Right forelimb (tissue), 1 donor: ENCODE results near the gene ATF7.
"Not testable (repeated sequence)": the region's sequence is repeated elsewhere in the genome, so short reads cannot be mapped to it uniquely, and the experiment has no call there.

Experiments
- DNase-seq: peaks from one replicate; pipeline ENCODE4 v3.0.0-alpha.2; 2018

The ATF7 gene

GRCh38 chr12:53499266-53500141 lies 126.7 kb downstream of the ATF7 start, which contains the start of gene MAP3K12:
TSS of gene MAP3K12 (minus strand) at chr12:53499458. CDS start at chr12:53487391, 12,067 bp downstream.
- peak; percentile 83 for DNase-seq

- no peak for DNase-seq
Observed at GRCh38 chr12:53498235-53498630, 127.9 kb downstream of the ATF7 start.

GRCh38 chr12:53497461-53497860 lies 128.7 kb downstream of the ATF7 start:
- no peak for DNase-seq

DNA sequence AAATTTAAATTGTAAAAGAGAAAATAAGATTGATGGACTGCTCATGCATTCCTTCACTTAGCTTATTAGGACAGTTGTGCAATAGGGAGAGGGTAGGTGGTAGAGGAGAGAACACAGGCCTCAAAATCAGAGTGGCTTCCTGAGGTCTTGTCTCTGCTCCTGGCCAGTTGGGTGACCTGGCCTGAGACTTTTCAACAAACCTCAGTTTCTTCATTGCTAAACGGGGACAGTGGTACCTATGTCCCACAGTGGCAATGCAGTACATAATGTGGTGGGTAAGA lies 129.5 kb downstream of the ATF7 start:
- no peak for DNase-seq

DNA sequence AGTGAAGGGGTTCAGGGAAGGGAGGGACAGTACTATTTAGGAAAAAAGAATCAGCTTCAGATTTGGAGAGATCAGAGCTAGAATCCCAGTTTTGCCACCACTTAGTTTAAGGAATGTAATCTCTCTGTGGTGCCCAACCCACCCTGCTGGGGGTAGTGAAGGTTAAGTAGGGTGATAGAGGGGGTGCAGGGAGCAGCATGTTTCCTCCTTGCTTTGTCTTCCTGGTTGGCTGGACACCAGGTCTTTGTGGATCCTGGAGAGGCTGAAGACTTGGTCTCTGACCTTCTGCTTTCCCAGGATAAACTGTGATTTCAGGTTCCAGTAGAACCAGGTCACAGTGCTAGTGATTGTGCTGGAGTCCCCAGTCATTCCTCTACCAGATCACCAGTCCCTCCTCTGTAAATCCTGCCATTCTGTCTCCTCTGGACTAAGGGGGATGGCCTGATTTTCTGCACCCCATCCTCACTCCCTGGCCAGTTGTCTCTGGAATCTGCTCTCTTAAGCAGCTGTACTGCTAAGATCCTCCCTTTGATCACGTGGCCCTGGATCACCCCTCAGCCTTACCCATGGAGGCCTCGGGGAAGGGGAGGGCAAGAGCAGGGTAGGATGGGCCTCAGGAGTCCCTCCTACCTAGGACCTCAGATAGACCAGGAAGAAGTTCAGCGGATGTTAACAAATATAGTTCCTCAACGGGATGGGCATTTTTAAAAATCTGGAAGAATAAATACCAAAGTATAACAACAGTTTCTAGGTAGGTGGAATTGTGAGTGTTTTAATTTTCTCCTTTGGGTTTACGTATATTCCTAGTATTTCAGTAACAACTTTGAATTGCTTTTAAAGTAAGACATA lies 130.1 kb downstream of the ATF7 start:
- DNase-seq: no peak

GRCh38 chr12:53493610-53494391 lies 132.4 kb downstream of the ATF7 start:
- no peak for DNase-seq

DNA sequence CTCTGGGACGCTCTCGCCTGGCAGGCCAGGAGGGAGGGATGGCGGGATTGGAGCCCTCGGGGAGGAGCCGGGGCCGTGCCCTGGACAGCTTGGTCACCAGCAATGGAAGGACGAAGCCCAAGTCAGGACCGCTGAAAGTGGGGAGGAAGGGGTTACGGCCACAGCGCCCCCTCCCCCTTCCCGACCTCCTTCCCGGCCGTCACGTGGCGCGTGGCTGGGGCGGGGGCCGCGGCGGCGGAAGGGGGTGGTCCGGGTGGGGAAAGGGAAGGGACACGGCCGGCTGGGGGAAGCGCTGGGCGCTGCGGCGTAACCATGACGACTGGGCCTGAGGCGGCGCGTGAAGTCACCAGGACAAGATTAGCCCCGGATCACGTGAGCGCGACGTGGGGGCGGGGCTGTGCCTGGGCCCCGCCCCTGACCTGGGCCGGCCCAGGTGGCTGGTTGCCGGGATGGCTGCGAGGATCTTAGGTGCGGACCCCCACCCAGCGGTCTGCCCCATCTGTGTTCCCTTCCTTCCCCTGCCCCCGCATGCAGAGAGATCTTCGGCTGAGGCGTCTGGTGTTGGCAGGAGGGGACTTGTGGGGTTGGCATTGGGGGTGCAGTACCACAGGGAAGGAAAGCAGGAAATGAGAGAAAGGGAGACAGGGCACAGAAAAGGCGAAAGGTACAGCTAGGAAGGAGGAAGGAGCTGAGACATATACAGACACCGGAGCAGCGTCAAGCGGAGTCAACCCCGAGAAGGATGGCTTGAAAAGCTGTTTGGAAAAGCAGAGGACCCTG lies 133.2 kb downstream of the ATF7 start:
- peak; percentile 96 for DNase-seq

DNA sequence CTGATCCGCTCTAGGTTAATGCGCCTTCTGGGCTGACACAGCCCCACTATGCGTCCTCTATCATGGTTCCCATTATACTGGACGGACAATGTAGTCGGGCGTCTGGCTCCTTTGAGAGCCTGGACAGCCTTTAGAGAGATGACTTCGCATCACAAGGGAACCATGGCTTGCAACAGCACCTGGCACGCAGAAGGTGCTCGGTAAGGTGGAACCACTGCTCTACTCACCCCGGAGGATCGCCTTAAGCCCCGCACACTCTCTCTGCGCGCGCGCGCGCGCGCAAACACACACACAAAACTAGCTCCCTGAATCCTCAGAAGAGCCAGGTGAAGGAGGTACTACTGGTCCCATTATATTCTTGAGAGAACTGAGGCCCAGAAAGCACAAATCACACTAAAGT lies 134.0 kb downstream of the ATF7 start:
- no peak for DNase-seq

DNA sequence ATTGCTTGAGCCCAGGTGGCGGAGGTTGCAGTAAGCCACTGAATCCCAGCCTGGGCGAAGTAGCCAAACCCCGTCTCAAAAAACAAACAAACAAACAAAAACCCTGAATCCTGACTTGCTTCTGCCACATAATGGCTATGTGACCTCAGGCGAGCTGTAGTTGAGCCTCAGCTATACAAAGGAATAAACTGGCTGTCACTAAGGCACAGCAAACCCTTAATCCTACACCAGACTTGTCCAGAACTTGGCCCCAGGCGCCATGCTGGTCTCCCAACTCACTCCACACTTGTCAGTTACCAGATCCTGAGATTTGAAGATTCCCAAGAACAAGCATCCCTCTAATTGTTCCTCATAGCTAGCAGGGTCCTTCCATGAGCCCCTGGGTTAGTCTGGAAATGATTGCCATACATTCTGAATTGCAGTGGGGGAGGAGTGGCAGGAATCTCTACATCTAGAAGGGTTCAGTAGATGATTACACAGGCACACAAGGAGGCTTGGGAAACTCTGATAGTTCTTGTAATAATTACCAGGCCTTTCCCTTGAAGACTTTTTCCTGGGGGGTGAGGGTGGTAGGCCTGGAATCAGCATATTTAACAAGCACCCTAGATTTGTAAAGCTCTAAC lies 136.8 kb downstream of the ATF7 start:
- DNase-seq: no peak

DNA sequence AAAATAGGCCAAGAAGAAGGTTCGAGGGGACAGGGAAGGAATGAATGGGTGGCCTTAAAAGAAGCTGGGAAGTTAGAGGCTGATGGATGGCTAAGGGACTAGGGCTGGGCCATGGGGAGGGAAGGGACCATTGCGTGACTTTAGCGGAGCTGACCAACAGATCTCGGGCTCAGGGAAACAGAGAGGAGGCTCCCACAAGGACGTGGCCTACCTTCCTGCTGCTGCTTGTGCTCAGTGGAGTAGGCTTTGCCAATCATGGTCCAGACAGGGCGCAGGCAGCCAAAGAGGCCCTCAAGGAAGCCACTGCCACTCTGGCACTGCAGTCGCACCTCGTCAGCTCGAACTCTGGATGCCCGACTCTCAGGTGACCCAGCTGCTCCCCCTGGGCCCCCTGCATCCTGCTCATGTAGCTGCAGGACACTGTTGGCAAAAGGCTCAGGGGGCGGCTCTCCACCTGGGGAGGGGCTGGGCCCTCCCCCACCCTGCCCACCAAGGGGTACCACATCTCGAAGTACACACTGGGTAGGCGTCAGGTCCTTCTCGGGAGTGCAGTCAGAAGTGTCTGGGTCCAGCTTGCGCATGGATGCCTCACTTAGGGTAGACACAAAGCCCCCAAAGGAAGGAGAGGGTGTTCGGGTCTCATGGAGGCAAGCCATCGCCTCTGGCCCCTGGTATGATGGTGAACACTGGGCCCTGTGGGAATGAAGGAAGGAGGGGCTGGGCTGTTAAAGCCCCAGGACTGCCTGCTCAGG lies 139.3 kb downstream of the ATF7 start:
- no peak for DNase-seq

GRCh38 chr12:53485955-53486735 lies 140.0 kb downstream of the ATF7 start:
- no peak for DNase-seq

GRCh38 chr12:53484686-53485575 lies 141.3 kb downstream of the ATF7 start:
- DNase-seq: no peak

DNA sequence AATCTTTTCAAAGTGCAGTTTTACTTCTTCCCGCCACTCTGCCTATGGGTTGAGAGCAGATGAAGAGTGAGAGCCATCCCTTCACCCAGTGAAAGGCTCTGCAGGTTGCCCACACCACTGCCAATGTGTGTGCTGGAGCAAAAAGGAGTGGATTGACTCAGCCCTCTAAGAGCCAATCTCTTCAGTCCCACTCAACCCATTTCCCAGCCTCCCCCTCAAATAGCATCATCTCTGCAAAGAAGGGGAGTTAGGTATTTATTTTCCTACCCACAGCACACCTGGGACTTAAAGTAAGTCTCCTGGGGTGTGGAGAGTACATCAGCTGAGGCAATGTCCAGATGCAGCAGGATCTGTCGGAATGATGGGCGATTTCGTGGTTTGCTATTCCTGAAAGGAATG lies 142.2 kb downstream of the ATF7 start:
- no peak for DNase-seq

- DNase-seq: no peak
Observed at GRCh38 chr12:53483225-53483978, 142.8 kb downstream of the ATF7 start.

GRCh38 chr12:53482626-53483168 lies 143.5 kb downstream of the ATF7 start:
- no peak for DNase-seq

GRCh38 chr12:53481939-53482586 lies 144.1 kb downstream of the ATF7 start:
- no peak for DNase-seq

GRCh38 chr12:53481458-53481857 lies 144.7 kb downstream of the ATF7 start:
- DNase-seq: not testable (repeated sequence)
